Fibroblast of lung (primary cell): ENCODE results near the gene SIRT4.

Experiments used
- EZH2 ChIP-seq: IDR thresholded peaks from 2 replicates; pipeline ENCODE4 v1.5.1; 2012; ENCODE audit warnings: low read length, control low read depth, mild to moderate bottlenecking; ENCODE audit errors: missing control alignments
- TF ChIP-seq, protein P1 (sequence below), 2 donors: IDR thresholded peaks in 1 of 2; conservative IDR thresholded peaks in 1 of 2; 1 replicate in 1 of 2; 2 replicates in 1 of 2; pipeline ENCODE4 v1.5.1; 2011 to 2012; ENCODE audit warnings: low read length in 2 of 2, control low read depth in 1 of 2, inconsistent platforms in 1 of 2, low read depth in 1 of 2, mild to moderate bottlenecking in 1 of 2

DNA sequence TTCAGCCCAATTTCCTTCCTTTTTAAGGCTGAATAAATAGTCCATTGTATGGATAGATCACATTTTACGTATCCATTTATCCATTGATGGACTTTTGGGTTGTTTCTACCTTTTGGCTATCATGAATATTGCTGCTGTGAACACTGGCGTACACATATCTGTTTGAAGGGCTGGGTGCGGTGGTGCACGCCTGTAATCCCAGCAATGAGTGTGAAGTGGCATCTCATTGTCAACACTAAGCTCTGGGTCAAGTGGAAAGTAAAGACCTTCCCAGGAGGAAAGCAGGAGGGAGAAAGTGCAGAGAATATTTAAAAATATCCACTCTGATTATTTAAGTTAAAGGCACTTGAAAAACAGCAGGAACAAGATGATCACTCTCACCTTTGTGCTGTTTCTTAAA is 37.1 kb downstream of the SIRT4 start:
- TF ChIP-seq, protein P1, sequence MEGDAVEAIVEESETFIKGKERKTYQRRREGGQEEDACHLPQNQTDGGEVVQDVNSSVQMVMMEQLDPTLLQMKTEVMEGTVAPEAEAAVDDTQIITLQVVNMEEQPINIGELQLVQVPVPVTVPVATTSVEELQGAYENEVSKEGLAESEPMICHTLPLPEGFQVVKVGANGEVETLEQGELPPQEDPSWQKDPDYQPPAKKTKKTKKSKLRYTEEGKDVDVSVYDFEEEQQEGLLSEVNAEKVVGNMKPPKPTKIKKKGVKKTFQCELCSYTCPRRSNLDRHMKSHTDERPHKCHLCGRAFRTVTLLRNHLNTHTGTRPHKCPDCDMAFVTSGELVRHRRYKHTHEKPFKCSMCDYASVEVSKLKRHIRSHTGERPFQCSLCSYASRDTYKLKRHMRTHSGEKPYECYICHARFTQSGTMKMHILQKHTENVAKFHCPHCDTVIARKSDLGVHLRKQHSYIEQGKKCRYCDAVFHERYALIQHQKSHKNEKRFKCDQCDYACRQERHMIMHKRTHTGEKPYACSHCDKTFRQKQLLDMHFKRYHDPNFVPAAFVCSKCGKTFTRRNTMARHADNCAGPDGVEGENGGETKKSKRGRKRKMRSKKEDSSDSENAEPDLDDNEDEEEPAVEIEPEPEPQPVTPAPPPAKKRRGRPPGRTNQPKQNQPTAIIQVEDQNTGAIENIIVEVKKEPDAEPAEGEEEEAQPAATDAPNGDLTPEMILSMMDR (conservative IDR thresholded peaks at IDR 0.05 in 1 of 2, IDR thresholded peaks at IDR 0.05 in 1 of 2; ENCODE audit: low read depth in 1 of 2, low read length in 2 of 2): no peak
- TF ChIP-seq EZH2: no peak
